NK-92 treated with Interleukin-12 subunit alpha and Interleukin-12 subunit beta, amount 100 ng/mL, for 24 hours (cell line): ENCODE data around the gene SRPRB.

Experiments
- DNase-seq: peaks from one replicate; lab custom pipeline; 2025; lab: John Stamatoyannopoulos, UW

The SRPRB gene

GRCh38 chr3:133827136-133827535 is 21.5 kb downstream of the SRPRB start:
- DNase-seq = no peak

GRCh38 chr3:133827684-133828083 is 22.1 kb downstream of the SRPRB start:
- DNase-seq = no peak

GRCh38 chr3:133828576-133829309 is 23.1 kb downstream of the SRPRB start:
- DNase-seq = no peak

GRCh38 chr3:133829310-133829707 is 23.7 kb downstream of the SRPRB start:
- DNase-seq = no peak

- DNase-seq = no peak
These were observed 24.5 kb downstream of the SRPRB start for GRCh38 chr3:133830071-133830470.

- no peak for DNase-seq
These were observed 26.6 kb downstream of the SRPRB start for GRCh38 chr3:133831966-133832801.

GRCh38 chr3:133832802-133833144 is 27.2 kb downstream of the SRPRB start:
- no peak for DNase-seq

GRCh38 chr3:133833267-133833666 is 27.7 kb downstream of the SRPRB start:
- DNase-seq = no peak

- no peak for DNase-seq
These were observed 28.4 kb downstream of the SRPRB start for GRCh38 chr3:133833880-133834620.

GRCh38 chr3:133834621-133835417 is 29.2 kb downstream of the SRPRB start:
- no peak for DNase-seq

GRCh38 chr3:133835418-133835743 is 29.8 kb downstream of the SRPRB start:
- DNase-seq = no peak

- DNase-seq = no peak
These were observed 30.3 kb downstream of the SRPRB start for GRCh38 chr3:133835961-133836360.

- no peak for DNase-seq
These were observed 31.0 kb downstream of the SRPRB start for GRCh38 chr3:133836497-133837158.

GRCh38 chr3:133837487-133838295 is 32.1 kb downstream of the SRPRB start:
- DNase-seq = no peak

GRCh38 chr3:133838296-133838789 is 32.7 kb downstream of the SRPRB start:
- DNase-seq = no peak

GRCh38 chr3:133838916-133839800 is 33.5 kb downstream of the SRPRB start:
- DNase-seq = no peak

GRCh38 chr3:133840055-133840737 is 34.6 kb downstream of the SRPRB start:
- DNase-seq = no peak

GRCh38 chr3:133840767-133841166 is 35.2 kb downstream of the SRPRB start:
- no peak for DNase-seq

- no peak for DNase-seq
These were observed 35.6 kb downstream of the SRPRB start for GRCh38 chr3:133841196-133841595.
